ENCODE data around the gene TXNDC11. TPM values are rescaled to one million over a fixed set of nuclear protein-coding genes. Genes with fewer than 3 reads are reported as not detected.

The TXNDC11 gene
- total and polyA plus RNA-seq, 9 of the 15 experiments (the other 6 are each of a cell fraction or from before 2014, with no cell fraction given): 0.66 to 32.6 (median 26.2) TPM

GRCh38 chr16:11679941-11680911 lies 62.4 kb downstream of the TXNDC11 start:
- Histone ChIP-seq H3K36me3 (ENCODE audit: control insufficient read depth, insufficient read depth, low read length) (peaks cover 80% of the 10 kb centered on the region), H3K4me1 (replicated peaks in 1 of 2; ENCODE audit: control insufficient read depth in 2 of 2, insufficient read depth in 2 of 2, low read length in 2 of 2) (peaks cover 9 to 11% of the 10 kb centered on the region in 2 experiments; a peak in 3 of 5 replicates), H3K27me3 (ENCODE audit: control insufficient read depth in 2 of 2, insufficient read depth in 2 of 2, low read length in 2 of 2) (no peaks in the 10 kb centered on the region), H3K4me3 (no peak overlapping the region), H2AFZ (ENCODE audit: low read depth, low read length) (no peak overlapping the region), H3K9me3 (replicated peaks; ENCODE audit: control insufficient read depth, insufficient read depth, low read depth, low read length) (no peaks in the 10 kb centered on the region), H4K20me1 (replicated peaks; ENCODE audit: control insufficient read depth, insufficient read depth, low read length) (peaks cover 9% of the 10 kb centered on the region; the same call in 1 of the 2 replicates), H3K9me1 (ENCODE audit: control insufficient read depth, insufficient read depth, low read length) (no peaks in the 10 kb centered on the region), H3K79me2 (ENCODE audit: control insufficient read depth, insufficient read depth, low read length) (no peaks in the 10 kb centered on the region), H3K4me2 (ENCODE audit: insufficient read depth, low read length) (no peak overlapping the region), H3K27ac (ENCODE audit: extremely low read depth, low read depth, low read length) (no peak overlapping the region), H3K9ac (ENCODE audit: insufficient read depth in 1 of 2, low read depth in 2 of 2, low read length in 2 of 2) (no peak overlapping the region)
- in situ Hi-C loops (cut with MboI) (no loop called here), intact Hi-C loops (cut with micrococcal nuclease) (loop anchor here (10.0 kb wide), 1 partner anchor 135 kb away; no protein-coding TSS in a partner anchor)
- ATAC-seq: no peak
- no peak for DNase-seq (ENCODE audit: extremely low read depth in 1 of 4, low spot score in 3 of 4)
- FAIRE-seq: no peak
- CTCF ChIA-PET (ENCODE audit: low intra/inter-chr PET ratio): no interaction called here
- 85% methylated on average over 11 of the region's 12 CpGs for WGBS (ENCODE audit: insufficient coverage, low coverage, missing lambda C conversion rate)
- BruUV-seq (replicated peaks): no TSS peak
- POLR2A ChIA-PET: interaction anchor here (0.6 to 1.3 kb wide), 2 partner anchors 11 to 45 kb away, joined by 3 to 7 read pairs; no protein-coding TSS in a partner anchor
- TF ChIP-seq TCF7L2 (IDR thresholded peaks at IDR 0.05; ENCODE audit: low read depth, low read length): no peak
- no peak for TF ChIP-seq SMARCC2 (IDR thresholded peaks at IDR 0.05; ENCODE audit: low read depth)
- TF ChIP-seq NFYB (IDR thresholded peaks at IDR 0.05; ENCODE audit: extremely low read depth, insufficient read length): no peak
- no peak for TF ChIP-seq RBM17 (IDR thresholded peaks at IDR 0.05; ENCODE audit: borderline replicate concordance, low read depth, low read length)
- TF ChIP-seq, protein P1, sequence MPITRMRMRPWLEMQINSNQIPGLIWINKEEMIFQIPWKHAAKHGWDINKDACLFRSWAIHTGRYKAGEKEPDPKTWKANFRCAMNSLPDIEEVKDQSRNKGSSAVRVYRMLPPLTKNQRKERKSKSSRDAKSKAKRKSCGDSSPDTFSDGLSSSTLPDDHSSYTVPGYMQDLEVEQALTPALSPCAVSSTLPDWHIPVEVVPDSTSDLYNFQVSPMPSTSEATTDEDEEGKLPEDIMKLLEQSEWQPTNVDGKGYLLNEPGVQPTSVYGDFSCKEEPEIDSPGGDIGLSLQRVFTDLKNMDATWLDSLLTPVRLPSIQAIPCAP (CRISPR knock-in tag; IDR thresholded peaks at IDR 0.05; ENCODE audit: borderline replicate concordance): no peak
- TF ChIP-seq, protein P2, sequence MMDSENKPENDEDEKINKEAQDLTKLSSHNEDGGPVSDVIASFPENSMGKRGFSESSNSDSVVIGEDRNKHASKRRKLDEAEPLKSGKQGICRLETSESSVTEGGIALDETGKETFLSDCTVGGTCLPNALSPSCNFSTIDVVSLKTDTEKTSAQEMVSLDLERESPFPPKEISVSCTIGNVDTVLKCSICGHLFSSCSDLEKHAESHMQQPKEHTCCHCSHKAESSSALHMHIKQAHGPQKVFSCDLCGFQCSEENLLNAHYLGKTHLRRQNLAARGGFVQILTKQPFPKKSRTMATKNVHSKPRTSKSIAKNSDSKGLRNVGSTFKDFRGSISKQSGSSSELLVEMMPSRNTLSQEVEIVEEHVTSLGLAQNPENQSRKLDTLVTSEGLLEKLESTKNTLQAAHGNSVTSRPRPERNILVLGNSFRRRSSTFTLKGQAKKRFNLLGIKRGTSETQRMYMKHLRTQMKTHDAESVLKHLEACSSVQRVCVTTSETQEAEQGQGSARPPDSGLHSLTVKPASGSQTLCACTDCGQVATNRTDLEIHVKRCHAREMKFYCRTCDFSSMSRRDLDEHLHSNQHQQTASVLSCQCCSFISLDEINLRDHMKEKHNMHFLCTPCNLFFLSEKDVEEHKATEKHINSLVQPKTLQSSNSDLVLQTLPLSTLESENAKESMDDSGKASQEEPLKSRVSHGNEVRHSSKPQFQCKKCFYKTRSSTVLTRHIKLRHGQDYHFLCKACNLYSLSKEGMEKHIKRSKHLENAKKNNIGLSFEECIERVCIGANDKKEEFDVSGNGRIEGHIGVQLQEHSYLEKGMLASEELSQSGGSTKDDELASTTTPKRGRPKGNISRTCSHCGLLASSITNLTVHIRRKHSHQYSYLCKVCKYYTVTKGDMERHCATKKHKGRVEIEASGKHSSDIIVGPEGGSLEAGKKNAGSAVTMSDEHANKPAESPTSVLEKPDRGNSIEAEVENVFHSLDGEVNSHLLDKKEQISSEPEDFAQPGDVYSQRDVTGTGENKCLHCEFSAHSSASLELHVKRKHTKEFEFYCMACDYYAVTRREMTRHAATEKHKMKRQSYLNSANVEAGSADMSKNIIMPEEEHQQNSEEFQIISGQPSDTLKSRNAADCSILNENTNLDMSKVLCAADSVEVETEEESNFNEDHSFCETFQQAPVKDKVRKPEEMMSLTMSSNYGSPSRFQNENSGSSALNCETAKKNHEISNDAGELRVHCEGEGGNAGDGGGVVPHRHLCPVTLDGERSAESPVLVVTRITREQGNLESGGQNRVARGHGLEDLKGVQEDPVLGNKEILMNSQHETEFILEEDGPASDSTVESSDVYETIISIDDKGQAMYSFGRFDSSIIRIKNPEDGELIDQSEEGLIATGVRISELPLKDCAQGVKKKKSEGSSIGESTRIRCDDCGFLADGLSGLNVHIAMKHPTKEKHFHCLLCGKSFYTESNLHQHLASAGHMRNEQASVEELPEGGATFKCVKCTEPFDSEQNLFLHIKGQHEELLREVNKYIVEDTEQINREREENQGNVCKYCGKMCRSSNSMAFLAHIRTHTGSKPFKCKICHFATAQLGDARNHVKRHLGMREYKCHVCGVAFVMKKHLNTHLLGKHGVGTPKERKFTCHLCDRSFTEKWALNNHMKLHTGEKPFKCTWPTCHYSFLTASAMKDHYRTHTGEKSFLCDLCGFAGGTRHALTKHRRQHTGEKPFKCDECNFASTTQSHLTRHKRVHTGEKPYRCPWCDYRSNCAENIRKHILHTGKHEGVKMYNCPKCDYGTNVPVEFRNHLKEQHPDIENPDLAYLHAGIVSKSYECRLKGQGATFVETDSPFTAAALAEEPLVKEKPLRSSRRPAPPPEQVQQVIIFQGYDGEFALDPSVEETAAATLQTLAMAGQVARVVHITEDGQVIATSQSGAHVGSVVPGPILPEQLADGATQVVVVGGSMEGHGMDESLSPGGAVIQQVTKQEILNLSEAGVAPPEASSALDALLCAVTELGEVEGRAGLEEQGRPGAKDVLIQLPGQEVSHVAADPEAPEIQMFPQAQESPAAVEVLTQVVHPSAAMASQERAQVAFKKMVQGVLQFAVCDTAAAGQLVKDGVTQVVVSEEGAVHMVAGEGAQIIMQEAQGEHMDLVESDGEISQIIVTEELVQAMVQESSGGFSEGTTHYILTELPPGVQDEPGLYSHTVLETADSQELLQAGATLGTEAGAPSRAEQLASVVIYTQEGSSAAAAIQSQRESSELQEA (IDR thresholded peaks at IDR 0.05; ENCODE audit: low read depth): no peak
- TF ChIP-seq TAF7 (tag; IDR thresholded peaks at IDR 0.05): no peak
- no peak for TF ChIP-seq NR2C1 (IDR thresholded peaks at IDR 0.05)
- no peak for TF ChIP-seq NR2C1 (tag; IDR thresholded peaks at IDR 0.05)
- TF ChIP-seq, protein P3, sequence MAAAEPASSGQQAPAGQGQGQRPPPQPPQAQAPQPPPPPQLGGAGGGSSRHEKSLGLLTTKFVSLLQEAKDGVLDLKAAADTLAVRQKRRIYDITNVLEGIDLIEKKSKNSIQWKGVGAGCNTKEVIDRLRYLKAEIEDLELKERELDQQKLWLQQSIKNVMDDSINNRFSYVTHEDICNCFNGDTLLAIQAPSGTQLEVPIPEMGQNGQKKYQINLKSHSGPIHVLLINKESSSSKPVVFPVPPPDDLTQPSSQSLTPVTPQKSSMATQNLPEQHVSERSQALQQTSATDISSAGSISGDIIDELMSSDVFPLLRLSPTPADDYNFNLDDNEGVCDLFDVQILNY (CRISPR knock-in tag; IDR thresholded peaks at IDR 0.05): no peak
- no peak for TF ChIP-seq STAT5B (CRISPR knock-in tag; IDR thresholded peaks at IDR 0.05)
